ENCODE measurements around the gene HSPH1.
A peak's percentile ranks its signal among the peaks of the same experiment; 100 is the strongest.

The HSPH1 gene

DNA sequence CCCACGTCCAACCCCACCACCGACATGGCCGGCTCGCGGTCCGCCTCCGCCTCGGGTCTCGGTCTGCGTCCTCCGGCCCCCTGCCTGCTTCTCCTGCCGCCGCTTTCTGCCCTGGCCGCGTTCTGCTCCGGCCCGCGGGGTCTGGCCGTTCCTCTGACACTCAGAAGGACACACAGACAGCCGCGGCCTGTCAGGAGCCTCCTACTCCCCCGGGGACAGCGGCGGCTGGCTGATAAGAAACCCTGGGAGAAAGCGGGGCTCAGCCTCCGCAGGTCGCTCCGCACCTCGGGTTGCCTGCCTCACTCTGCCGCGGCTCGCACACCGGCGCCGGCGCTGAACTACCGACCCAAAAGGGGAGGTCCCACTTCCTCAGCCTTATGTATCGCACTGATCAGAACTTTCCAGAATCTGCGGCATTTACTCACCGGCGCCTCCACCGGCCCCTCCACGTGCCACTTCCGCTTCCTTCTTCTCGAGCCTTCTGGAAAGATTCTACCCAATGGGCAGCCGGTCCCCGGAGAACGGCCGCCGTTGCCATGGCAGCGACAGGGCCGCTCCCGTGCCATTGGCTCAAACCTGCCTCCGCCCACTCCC, at the start of gene HSPH1:
Gene HSPH1 (minus strand): TSS at position 348 of the 594 bp plus-strand sequence. CDS start 322 bp downstream, at position 26.
- peak; percentile 99 for DNase-seq (ENCODE audit: low read depth)

DNA sequence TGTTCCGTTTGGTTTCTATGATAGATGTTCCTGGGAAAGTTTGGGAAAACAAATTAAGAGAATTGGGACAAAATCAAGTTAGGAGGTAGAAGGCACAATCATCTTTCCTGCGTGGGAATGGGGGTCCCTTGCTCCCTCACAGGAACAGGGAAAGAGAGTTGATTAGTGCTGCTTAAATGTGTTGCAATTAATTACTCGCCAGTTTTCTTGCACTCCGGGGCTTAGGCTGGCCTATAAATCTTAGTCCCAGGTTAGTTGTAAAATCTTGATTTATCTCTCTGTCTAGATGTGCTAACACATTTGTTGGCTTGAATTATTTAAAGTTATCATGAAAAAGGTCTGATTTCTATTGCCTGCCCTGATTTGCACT, 48.1 kb upstream of the HSPH1 start:
- DNase-seq (ENCODE audit: low read depth): no peak

DNA sequence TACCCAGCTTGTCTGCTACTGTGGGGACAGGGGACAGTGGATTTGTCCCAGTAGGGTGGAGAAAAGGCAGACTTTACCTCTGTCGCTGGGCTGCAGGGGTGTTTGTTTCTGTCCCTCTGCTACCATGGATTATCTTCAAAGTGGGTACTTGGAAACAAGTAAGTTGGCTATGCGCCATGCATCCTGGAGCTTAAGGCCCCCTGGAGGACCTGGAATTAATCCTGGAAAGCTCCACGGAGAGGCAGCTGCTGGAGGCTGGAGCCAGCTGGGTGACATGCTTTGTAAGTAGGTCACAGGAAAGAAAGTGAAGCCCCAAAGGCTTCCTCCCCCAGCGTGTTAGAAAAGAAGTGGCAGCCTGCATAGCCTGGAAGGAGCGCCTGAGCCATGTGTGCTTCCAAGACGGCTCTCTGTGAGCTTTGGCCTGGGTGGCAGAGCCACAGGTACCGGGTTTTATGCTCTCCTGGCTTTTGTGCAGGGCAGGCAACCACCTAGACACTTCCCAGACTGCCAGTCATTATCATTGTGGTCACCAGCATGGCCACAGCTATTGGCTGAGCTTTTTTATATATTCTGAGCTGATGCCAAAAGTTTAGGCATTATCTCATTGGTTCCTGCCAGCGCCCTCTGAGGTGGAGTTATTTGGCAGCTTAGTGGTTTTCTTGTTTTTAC, 47.6 kb upstream of the HSPH1 start:
- no peak for DNase-seq (ENCODE audit: low read depth)

DNA sequence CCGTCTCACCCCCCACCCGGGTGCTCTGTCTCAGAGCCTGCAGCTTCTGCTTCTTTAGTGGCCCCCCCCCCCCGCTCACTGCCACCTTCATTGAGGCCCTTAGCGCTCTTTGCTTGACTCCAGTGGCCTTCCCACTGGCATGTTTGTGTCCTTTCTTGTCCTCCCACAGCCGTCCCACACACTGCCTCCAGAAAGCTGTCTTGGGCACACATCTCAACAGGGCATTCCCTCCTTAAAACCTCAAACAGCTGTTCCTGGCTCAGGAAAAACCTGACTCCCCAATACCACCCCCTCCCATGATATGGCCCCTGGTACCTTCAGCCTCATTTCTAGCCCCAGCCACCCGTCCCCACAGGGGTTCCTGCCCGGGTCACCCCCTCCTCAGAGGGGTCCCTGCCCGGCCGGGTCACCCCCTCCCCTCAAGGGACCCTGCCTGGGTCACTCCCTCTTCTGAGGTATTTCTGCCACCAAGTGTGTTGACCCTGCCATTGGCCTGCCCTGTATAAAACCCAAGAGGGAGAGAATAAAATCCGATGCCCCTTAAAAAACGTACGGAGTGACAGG, 46.9 kb upstream of the HSPH1 start:
- DNase-seq (ENCODE audit: low read depth): no peak

DNA sequence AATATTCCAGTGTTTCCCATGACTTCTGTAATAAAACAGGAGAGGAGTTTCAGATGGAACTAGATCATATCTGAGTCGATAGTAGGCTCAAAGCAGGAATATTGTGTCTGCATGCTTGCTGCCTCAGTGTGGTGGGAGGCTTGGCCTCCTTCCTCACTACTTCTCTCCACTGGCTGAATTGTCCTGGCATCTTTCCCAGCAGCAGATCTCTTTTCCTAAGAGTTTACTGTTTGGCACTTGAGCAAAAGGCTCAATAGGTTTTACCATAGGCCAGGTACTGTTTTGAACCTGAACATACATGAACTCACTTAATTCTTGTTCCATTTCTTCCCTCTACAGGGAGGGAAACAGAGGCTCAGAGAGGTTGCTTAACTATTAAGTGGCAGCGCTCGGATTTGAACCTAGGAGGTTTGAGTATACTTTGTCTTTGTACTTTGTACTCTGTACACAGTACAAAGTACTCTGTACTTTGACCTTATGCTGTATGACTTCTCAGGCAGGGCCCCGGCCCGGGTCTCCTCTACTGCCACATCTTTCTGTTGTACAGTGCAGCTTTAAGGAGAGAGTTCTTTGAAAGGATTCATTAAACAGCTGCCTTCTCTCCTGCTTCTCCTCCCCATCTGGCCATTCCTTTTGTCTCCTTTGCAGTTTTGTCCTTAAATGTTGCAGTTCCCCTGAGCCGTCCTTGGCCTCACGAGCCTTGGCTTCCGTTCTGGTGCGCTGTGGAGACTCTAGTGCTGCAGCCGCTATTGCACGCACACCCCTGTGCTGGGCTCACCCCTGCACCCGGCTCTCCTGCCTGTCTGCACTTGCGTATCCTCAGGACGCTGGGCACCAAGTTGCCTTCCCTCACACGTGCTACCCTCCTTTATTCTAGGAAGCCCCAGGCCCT, 46.2 kb upstream of the HSPH1 start:
- no peak for DNase-seq (ENCODE audit: low read depth)

DNA sequence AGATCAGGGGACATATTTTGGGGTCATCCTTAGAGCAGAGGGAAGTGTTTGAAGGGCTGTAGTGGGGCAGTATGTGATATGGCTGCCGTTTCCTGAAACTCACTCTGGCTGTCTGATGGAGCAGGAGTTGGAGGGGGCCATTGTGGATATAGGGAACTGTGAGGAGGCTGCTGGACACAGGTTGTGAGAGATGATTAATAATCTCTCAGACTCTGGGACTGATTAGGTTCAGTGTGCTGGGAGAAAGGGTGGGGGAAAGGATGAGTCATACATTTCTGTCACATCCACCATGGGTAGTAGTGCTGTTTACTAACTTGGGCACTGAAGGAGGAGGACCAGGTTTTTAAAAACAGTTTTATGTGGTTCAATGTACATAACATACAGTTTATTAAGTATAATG, 42.9 kb upstream of the HSPH1 start:
- DNase-seq (ENCODE audit: low read depth): peak; percentile 83

DNA sequence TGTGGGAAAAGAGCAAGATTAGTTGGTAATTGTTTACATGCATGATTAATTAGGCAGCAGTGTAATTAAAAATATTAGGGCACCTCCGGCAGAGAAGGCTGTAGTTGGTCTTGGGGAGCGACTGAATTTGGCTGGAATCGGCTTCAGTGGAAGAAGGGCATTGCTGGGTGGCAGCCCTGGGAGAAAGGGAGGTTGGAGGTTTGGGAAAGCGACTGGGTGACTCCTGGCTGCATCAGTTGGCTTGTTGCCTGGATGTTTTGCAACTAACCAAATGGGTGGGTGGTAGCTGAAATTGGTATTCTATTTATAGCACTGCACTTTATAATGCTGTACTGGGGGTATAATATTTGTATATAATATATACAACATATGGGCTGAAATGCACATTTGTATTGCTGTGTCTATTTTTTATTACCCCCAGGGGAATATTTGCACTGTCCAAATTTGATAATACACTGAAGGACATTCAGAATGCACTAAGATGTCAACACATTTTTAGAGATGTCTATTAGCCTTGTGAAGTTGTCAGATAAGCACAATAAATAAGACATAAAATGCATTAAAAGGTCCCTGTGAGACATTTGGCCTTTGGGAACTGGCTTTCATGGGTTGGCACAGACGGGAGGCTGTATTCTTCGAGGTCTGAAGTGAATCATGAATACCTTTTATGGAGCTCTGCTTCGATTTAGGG, 39.8 kb upstream of the HSPH1 start:
- DNase-seq (ENCODE audit: low read depth): peak; percentile 62

DNA sequence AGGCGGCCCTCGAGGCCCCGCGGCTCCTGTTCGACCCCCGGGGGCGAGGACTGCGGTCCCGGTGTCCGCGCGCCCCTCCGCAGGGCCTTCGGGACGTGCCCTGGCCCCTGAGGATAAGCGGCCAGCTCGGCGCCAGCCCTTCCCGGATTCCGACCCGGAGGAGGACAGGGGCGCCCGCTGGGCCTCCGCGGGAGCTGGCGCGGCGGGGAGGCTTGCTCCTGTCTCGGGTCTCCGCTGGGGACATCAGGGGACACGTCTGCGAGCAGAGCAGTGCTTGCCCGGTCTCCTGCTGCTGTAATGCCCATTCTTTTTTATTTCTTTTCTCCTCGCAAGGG, 38.9 kb upstream of the HSPH1 start:
- peak; percentile 57 for DNase-seq (ENCODE audit: low read depth)

DNA sequence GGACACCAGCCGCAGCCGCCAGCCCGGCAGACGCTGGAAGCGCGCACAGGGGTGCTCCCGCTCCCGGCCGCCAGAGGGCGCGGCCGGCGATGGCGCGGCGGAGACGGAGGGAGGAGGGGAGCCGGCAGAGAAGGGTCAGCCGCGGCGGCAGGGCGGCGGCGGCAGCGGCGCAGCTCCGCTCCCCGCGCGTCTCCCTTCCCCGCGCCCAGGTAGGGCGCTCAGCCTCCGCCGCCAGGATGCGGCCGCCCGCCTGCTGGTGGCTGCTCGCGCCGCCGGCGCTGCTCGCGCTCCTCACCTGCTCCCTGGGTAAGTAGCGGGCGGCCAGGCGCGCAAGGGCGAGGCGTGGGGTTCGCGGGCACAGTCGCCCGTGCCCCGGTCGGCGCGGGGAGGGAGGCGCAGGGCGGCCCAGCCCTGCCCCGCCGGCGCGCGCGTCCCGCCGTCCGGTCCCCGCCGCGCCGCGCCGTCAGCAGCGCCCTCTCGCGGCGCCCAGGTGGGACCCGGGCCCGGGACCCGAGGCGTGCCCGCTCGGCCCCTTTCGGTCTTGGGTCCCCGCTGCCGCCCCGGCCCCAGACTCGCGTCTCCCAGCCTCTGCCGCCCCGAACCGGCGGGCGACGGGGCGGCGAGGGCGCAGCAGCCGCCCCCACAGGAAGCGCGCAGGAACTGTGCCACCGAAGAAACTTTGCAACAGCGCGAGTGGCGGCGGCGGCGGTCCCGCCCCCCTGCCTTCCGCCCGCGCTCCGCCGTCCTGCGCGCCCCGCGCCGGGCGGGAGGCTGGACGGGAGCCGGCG, 38.3 kb upstream of the HSPH1 start, which contains the start of gene B3GLCT:
Gene B3GLCT (plus strand): TSS at position 127 of the 788 bp plus-strand sequence. CDS start 110 bp downstream, at position 237.
- DNase-seq (ENCODE audit: low read depth): peak; percentile 81

DNA sequence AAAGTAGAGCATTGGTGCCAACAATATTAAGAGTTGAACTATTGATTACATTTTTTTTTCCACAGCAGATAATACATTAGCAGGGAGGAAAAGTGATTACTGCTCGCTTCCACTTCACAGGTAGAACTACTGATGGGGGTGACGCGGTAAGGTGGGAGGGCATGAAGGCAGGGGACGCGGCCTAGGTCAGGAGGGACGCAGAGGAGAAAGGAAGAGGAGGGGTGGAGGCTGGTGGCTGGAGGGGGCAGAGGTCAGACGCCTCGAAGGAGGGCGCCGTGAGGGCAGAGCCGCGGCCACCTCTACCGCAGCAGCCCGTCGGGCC, 37.8 kb upstream of the HSPH1 start:
- DNase-seq (ENCODE audit: low read depth): no peak

DNA sequence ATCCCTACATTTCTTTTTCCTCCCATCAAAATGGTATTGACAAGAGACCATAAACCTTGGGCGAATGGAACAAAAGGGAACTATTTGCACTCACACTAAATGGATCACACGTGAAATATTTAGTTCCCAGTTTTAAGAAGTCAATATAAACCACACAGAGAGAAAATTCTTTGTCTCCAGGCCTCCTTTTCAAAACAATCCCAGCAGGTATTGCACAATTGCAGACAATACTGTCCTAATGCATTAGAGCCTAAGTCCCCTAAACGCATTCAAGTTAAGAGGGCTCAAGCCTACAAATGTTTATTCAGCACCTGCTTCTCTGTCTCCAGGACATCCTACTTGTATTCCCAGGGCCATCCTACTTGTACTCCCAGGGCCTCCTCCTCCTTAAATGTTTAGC, 36.8 kb upstream of the HSPH1 start:
- no peak for DNase-seq (ENCODE audit: low read depth)

DNA sequence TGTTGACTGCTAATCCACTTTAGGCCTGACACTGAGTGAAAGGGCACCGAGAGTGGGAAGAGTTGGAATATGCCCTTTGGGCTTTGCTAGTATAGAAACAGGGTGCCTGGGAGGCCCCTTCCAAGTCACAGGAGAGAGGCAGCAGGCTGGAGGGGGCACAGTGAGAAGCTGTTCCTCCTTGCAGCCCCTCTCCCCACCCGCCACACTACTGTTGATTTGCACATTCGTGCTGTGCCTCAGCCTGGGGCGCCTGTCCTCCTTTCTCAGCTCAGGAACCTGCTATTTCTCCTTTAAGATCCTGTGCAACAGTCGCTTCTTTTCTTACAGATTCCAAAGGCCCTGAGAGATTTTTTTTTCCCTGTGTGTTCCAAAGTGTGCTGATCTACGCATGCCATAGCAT, 35.3 kb upstream of the HSPH1 start:
- no peak for DNase-seq (ENCODE audit: low read depth)

DNA sequence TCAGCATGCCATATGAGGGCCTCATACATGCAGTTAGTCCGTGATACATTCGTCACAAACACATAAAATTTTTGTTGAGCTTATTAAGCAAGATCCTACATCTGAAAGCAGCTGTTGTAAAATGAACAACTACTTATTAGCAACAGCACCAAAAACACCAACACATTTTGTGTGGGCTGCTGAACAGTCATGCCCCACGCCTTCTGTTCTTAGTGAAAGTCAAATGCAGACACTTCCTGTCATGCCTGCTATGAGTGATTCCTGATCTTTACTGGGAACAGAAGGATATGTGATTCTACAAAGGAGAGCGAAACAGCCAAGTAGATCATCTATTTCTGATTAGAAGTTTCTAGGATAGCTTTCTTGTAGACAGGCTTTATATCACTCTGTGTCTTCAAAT, 33.9 kb upstream of the HSPH1 start:
- DNase-seq (ENCODE audit: low read depth): no peak

DNA sequence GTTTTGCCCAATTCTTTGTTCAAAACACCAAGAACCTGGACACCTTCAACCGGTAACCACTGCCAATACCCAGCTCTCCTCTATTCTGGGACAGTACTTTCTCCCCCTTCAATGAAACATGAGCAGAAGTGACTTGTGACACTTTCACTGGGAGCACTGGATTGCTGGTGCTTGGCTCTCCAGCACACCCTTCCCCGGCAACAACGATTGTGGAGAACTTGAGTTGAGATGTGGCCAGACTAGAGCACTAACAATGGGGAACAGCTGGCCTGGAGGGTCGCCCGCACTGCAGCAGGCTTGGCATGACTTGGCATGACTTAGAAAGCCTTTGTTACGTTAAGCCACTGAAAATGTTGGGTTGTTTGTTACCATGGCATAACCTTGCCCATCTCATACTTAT, 30.6 kb upstream of the HSPH1 start:
- no peak for DNase-seq (ENCODE audit: low read depth)

DNA sequence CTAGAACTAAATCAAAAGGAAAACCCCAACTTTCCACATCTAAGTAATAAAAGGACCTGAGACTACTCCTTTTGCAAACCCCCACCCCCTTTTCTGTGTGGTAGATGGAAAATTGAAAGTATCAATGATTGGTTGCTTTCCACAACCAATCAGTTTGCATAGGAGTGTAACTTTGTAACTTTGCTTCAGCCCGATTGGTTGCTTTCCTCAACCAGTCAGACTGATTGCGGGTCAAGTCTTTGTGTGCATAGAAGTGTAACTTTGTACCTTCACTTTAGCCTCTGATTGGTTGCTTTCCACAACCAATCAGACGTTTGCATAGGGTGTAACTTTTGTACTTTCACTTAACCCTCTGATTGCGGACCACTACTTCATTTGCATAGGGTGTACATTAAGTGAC, 30.0 kb upstream of the HSPH1 start:
- no peak for DNase-seq (ENCODE audit: low read depth)

DNA sequence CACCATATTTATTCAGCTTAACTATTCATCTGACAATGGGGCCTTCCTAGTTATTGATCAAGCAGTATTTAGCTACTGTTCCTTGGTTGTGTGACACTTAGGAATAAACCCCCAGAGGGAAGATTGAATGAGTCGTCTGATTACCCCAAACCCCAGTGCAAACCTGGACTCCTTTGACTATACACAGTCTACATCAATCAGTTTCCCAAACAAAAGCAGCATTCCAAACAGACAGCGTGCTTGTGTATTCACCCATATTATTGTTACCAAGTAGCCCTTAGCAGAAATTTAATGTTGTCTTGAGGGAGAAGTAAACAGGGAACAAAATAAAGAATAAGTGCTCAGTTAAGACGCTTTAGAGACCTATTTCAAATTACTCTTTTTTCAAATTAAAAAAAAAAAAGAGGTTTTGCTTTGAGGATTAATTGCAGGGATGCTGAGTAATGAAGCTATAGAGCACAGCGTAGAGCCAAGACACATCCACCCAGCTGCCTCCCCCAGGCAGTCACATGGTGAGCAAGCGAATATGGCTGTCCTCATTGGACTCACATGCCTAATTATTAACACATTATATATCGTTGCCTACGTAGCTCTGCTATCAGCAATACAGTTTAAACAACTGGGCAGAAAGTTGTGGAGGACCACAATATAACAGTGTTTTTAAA, 23.4 kb upstream of the HSPH1 start:
- DNase-seq (ENCODE audit: low read depth): no peak

DNA sequence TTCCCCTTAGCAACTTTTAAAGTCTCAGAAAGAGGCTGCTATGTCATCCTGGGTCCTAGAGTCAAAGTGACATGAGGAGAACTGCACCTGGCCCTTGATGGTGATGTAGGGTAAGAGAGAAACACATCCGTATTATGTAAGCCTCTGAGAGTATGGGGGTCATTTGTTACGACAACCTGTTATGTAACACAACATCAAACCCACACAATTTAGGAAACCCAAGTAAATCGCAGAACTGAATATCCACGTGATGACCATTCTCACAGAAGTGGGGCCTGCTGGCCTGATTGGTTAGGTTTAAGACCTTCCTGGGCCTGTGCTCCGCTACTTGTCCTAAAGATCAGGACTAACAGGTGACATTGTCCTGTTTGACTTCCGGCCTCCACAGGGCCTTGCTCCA, 22.7 kb upstream of the HSPH1 start:
- no peak for DNase-seq (ENCODE audit: low read depth)

DNA sequence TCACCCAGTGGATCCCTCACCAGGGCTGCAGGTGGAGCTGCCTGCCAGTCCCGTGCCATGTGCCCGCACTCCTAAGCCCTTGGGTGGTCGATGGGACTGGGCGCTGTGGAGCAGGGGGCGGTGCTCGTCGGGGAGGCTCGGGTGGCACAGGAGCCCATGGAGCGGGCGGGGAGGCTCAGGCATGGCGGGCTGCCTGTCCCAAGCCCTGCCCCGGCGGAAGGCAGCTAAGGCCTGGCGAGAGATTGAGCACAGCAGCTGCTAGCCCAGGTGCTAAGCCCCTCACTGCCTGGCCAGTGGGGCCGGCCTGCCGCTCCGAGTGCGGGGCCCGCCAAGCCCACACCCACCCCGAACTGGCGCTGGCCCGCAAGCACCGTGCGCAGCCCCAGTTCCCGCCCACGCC, 21.3 kb upstream of the HSPH1 start:
- no peak for DNase-seq (ENCODE audit: low read depth)

DNA sequence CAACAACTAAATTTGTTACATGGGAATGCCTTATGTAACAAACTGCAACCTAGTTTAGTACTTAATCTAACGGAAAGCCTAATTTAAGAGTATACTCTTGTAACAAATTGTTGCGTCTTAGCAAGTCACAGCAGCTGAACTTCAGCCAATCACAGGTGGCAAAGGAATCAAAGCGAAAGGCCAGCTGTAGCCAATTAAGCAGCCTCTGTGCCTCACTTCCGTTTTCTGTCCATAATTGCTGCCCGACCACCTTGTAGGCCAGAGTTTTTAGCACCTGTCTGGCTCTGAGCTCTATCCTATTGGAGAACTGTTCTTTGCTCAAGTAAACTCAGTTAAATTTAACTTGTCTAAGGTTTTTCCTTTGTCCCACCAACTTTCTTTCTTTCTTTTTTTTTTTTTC, 18.1 kb upstream of the HSPH1 start:
- DNase-seq (ENCODE audit: low read depth): no peak

DNA sequence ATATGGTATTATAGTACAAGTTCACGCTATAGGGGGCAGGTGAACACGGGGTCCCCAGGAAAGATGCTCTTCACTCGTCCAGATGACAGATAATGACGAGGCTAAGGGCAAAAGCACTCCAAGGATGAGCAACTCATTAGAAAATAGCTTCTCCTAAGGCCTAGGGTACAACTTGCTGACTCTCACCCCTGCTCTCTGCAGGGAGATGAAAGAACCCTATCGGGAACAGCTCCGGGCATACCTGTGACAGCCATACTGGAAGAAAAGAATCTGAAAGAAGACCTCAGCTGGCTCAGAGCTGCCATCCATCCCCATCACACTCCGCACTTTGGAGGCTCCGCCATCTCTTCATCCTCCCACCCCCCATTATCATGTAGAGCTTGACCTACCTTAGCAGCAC, 17.5 kb upstream of the HSPH1 start:
- no peak for DNase-seq (ENCODE audit: low read depth)

Measured in ELR (cell line).